Stimulated activated CD8-positive, alpha-beta memory T cell treated with anti-CD3 and anti-CD28 coated beads, Interleukin-15, amount 100 ng/mL, for 24 hours (primary cell): ENCODE measurements around the gene CDC20.

ENCODE experiments used
- DNase-seq: peaks from one replicate; pipeline ENCODE4 v3.0.0-alpha.2; 2020; ENCODE audit warnings: low read depth

CDC20 gene

DNA sequence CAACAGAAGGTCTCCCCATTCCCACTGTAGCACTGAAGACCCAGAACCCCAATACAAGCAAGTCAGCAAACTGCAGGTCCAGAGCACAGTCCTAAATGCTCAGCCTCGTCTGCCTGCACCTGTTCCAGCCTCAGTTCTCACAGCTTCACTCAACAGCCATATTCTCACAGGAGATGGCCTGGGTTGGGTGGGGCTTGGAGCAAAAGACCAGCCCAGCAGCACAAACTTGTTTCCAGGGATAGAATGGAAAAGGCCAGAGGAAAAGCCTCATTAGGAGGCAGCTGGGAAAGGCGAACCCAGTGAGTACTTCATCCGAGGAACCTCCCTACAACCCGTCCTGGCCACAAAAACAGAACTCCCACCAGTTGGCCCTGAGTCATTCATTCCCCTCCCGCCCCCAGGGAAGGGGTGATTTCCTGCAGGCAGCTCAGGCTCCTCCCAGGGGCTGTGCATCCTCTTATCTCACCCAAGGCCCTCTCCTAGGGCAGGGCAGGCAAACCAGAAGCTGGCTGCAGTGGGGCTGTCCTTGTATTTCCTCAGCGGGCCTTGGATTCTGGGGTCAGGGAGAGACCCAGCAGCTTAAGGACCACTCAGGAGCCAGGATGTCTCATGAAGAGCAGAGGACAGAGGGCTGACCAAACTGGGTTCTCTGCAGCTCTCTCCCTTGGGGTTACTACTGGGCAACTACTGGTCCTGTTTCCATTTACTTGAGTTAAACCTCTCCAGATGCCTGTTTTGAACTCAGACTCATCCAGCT, 28.6 kb upstream of the CDC20 start:
- peak; percentile 13 for DNase-seq

DNA sequence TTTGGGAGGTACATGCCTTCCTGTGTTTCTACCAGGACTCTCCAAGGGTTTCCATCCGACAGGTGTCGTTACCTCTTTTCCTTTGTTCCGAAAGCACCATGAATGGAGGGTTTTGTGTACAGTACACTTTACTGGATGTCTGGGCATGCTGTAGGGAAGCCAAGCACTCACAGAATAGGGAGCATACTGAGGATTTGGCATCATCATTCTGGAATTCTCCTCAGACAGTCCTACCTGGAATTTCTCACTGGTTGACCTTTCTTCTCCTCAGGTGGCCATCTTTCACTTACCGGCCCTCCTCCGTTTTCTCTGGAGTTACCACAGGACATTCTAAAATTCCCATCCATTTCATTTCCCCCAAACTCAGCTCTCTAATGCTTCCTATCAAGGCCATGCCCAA, 27.1 kb upstream of the CDC20 start:
- no peak for DNase-seq

DNA sequence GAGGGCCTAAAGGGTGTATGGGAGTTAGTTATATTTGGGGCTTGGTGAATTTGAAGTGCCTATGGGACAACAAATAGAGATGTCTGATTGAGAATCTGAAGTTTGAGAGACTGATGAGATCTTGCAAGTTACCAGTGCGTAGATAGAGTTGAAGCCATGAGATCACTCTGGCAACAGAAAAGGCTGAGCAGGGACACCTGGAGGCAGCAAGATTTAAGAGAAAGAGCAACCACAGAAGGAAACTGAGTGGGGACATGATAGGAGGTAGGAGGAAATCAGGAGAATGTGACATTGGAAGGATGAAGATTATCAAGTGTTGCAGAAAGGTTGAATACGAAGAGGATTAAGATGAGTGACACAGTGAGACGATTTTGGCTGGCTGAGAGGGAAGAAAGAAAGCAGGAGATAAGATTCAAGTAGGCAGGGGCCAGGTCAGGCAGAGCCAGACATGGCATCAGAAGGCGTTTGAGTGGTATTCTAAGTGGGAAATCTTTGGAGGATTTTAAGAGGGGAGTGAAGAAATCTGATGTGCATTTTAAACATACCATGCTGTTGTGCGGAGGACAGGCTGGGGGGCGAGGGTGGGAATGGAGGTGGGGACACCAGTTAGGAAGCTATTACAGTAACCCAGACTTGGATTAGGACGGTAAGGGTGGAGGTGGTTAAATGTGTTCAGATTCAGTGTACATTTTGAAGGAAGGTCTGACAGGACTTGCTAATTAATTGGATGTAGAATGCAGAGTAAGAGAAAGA, 24.2 kb upstream of the CDC20 start:
- no peak for DNase-seq

DNA sequence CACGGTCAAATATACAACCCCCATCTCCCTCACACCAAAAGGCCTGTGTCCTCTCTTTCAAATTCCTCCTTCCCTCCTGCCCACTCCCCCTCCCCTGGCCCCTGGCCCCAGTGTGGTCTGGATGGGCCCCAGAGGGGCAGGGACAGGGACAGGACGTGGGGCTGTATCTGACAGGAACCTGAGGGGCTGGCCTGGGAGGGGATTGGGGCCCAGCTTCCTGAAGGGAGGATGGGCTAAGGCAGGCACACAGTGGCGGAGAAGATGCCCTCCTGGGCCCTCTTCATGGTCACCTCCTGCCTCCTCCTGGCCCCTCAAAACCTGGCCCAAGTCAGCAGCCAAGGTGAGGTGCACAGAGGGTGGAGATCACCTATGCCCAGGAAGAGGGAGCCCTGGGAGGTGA, 21.2 kb upstream of the CDC20 start, which contains the start of gene MPL:
MPL (plus strand) TSS at position 231 of the 400 bp plus-strand sequence; CDS start at position 262, 31 bp downstream.
- DNase-seq, result no peak

DNA sequence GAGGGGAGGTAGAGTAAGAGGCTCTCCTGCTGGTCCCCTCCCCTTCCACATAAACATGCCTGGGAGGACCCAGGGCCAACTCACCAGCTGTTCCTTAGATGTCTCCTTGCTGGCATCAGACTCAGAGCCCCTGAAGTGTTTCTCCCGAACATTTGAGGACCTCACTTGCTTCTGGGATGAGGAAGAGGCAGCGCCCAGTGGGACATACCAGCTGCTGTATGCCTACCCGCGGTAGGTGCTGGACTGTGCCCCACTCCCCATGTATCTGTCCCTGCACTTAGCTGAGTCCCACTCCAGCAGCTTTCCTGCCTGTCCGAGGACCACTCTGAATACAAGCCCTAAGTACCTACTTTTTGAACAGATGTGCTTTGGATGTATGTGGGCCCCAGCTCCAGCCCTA, 20.8 kb upstream of the CDC20 start:
- no peak for DNase-seq

DNA sequence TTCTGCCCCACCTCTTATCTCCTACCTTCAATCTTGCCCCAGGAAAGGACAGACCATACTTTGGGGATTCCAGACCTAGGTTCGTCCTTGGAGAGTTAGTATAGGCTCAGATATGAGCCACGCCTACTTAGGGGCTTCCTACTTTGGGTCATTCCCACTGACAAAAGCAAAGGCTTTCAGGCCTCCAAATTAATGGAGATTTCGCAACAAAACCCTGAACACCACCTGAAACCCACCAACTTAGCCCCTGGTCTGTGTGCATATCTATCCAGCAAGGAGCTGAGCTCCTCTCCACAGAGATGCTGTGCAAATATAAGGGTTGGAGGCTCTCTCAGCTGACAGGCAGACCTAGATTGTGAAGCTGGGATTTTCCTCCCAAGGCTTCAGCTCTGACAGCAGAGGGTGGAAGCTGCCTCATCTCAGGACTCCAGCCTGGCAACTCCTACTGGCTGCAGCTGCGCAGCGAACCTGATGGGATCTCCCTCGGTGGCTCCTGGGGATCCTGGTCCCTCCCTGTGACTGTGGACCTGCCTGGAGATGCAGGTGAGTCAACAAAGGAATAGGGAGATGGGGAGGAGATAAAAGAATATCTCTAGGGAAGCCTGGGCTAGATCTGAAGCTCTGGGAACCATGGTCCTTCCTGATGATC, 19.1 kb upstream of the CDC20 start:
- DNase-seq, result no peak

DNA sequence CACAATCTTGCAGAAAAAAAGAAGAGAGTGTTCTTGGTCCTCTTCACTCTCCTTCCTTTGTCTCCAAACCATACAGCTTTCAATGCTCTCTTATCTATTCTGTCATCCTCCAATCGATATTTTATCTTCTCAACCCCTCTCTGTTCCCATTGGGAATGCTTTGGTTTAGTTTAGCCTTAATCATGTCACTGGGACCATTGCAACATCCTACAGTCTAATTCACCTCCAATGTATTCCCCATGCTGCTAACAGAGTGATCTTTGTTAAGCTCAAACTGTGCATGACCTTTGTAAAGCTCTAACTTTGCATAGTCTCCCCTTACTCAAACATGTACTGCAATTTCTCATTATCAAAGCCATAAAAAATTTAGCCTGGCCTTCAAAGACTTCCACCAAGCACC, 18.2 kb upstream of the CDC20 start:
- no peak for DNase-seq

DNA sequence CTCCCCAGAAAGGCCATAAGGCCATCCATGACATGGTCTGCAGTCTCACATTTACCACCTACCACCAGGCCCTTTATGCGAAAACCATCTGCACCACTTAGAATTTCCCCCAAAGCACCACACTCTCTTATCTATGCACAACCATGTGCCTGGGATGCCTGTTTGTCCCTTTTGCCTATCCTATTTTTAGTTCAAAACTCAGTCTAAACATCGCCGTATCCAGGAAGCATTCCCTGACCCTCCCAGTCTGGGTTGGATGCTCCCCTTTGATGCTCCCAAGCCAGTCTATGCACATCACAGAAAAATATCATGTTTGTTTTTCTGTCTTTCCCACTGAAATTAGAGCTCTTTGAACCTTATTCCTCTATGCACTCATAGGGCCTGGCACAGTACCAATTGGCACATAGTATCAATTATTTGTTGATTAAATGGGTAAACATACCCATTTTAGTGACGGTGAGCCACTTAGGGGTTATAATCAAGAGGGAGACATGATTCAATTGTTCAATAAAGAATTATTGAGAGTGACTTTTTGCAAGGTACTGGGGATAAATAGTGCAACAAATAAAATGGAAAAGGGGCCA, 14.4 kb upstream of the CDC20 start:
- no peak for DNase-seq

DNA sequence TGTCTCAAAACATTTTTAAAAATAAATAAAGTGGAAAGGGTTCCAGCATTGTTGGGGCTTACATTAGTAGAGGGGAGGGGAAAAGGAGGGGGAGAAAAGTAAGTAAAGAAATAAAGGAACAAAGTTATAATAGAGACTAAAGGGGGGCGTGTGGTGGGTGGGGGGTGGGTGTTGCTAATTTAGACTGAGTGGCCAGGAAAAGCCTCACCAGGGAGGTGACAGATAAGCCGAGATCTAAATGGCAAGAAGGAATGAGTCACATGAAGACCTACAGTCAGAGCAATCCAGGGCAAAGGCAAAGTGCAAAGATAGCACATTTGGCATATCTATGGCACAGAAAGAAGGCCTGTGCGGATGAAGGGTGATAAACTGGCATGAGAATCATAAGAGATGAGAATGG, 13.7 kb upstream of the CDC20 start:
- DNase-seq, result no peak

DNA sequence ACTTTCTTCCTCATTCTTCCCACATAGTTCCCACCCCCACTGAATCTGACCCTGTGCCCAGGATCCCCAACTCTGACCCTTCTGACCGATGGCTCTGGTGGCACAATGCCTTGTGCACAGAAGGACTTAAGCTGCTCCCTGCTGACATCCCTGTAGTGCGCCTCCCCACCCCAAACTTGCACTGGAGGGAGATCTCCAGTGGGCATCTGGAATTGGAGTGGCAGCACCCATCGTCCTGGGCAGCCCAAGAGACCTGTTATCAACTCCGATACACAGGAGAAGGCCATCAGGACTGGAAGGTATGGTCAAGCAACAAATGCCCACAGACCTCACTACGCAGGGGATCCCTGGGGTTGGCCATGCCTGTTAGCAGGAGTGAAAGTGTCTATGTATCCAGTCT, 12.1 kb upstream of the CDC20 start:
- no peak for DNase-seq

DNA sequence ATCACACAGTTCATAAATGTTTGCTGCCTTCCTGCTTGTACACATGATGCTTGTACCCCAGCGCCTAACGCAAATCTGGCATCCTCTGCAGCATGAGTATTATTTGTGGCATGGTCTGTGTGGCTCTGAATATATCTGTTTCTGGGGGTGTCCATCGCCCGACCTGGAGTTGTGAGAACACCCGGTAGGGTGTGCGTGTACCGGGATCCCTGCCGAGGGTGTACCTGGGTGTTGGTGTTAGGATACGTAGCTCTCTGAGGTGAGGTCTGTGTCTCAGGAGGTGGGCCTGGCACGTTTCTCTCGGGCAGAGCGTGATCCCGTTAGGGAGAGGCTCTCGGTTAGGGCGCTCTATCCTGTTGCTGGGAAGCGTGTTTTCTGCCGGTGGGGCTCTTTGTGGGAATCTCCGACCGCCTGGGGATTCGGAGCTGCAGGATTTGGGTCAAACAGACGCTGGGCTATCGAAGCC, 10.4 kb upstream of the CDC20 start:
- DNase-seq, result no peak

DNA sequence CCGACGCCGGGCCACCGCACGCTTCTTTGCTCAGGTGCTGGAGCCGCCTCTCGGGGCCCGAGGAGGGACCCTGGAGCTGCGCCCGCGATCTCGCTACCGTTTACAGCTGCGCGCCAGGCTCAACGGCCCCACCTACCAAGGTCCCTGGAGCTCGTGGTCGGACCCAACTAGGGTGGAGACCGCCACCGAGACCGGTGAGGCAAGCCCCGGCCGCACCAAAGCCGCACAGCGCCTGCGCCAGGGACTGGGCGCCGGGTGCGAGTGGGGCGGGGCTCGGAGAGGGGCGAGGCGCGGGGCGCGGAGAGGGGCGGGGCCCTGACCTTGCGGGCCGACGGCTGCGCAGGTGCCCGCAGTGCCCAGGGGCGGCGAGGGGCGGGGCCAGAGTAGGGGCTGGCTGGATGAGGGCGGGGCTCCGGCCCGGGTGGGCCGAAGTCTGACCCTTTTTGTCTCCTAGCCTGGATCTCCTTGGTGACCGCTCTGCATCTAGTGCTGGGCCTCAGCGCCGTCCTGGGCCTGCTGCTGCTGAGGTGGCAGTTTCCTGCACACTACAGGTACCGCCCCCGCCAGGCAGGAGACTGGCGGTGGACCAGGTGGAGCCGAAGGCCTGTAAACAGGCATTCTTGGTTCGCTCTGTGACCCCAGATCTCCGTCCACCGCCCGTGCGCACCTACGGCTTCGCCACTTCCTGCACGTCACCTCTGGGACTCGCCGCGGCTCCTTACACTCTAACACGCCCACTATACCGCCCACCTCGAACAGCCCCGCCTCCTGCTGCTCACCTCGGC, 9.8 kb upstream of the CDC20 start:
- DNase-seq, result no peak

DNA sequence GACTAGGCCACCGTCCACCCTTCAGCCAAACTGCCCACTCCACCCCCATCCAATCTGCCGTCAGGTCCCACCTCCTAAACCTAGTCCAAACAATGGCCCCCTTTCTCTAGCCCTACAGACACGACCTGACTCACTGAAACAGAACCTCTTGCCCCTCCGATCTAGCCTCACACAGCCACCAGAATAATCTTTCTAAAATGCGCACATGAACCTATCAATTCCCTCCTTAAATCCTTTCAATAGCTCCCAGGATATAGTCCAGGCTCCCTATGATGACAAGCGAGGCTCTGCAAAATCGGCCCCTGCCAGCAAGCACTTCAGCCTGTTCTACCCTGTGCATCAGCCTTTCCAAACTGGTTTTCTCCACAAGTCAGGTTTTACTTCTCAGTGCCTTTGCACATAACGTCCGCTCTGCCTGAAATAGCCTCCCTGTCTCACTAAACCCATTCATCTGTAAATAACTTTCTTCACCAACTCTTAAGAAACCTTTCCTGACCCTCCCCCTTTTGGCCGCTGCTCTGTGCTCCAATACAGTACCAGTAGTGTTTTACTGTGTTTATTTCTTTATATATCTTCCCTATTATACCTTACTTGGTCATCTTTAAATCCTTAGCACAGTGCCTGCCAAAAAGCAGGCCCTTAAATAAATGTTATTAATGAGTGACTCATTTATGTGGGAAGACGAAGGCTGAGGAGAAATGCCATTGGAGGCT, 9.0 kb upstream of the CDC20 start:
- no peak for DNase-seq

DNA sequence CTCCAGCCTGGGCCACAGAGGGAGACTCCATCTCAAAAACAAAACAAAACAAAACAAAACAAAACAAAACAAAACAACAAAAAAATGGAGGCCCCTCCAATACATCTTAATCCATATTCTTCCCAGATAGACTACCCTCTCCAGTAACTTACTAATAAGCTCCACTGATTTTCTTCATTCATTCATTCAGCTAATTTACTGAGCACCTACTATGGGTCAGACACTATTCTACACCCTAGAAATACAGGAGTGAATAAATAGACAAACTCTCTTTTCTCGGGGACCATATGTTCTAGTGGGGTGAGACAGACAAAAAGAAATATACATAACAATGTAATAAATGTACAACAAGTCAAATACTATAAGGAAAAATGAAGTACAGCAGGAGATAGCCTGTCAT, 7.8 kb upstream of the CDC20 start:
- no peak for DNase-seq

DNA sequence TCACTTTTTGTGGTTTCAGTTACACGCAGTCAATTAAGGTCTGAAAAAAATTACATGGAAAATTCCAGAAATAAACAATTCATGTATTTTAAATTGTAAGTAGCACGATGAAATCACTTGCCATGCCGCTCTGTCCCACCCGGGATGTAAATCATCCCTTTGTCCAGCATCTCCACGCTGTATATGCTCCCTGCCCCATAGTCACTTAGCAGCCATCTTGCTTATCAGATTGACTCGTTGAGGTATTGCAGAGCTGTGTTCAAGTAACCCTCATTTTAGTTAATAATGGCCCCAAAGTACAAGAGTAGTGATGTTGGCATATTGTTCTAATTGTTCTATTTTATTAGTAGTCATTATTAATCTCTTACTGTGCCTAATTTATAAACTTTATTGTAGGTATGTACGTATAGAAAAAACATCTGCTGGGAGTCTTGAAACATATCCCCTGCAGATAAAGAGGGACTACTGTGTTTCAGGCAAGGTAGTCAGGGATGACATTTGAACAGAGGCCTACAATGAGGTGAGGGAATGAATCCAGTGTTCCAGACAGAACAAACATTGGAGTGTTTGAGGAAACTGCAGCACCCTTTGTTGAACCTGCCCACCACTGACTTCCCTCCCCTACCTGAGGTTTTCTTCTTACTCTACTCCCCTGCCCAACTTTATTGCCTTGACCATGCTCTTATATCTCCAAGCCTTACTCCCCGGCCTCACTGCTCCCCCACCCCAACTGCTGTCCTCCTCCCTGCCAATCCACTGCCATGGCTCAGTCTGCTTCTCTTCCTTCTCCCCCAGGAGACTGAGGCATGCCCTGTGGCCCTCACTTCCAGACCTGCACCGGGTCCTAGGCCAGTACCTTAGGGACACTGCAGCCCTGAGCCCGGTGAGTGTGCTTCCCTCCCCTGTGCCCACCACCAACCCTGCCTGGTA, 7.1 kb upstream of the CDC20 start:
- no peak for DNase-seq

DNA sequence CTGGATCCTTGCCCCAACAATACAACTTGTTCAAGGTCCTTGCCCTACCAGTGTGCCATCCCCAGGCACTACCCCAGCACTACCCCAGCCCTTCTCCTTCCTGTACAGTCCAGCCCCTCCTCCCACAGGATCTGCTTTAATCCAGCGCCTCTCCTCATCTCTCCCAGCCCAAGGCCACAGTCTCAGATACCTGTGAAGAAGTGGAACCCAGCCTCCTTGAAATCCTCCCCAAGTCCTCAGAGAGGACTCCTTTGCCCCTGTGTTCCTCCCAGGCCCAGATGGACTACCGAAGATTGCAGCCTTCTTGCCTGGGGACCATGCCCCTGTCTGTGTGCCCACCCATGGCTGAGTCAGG, 6.5 kb upstream of the CDC20 start:
- no peak for DNase-seq

DNA sequence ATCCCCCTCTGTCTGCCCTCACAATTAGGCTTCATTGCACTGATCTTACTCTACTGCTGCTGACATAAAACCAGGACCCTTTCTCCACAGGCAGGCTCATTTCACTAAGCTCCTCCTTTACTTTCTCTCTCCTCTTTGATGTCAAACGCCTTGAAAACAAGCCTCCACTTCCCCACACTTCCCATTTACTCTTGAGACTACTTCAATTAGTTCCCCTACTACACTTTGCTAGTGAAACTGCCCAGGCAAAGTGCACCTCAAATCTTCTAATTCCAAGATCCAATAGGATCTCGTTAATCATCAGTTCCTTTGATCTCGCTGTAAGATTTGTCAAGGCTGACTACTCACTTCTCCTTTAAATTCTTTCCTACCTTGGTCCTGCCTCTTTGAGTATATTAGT, 5.9 kb upstream of the CDC20 start:
- no peak for DNase-seq

DNA sequence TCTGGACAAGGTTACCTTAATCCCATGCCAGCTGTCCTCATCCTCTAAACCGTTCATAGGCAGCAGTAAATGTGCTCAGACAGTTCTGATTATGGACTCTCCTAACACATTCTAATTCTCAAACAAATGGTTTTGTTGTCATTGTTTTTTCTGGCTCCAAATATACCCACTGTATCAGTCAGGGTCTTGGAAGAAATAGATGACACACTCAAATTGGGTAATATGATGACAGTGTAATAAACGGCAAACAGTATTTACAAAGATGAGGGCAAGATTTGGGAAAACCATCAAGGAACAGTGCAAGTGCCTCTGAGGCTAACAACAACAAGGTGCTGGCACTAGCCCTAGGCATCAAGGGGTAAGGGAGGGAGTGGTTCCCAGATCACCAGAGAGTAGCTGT, 4.3 kb upstream of the CDC20 start:
- no peak for DNase-seq

DNA sequence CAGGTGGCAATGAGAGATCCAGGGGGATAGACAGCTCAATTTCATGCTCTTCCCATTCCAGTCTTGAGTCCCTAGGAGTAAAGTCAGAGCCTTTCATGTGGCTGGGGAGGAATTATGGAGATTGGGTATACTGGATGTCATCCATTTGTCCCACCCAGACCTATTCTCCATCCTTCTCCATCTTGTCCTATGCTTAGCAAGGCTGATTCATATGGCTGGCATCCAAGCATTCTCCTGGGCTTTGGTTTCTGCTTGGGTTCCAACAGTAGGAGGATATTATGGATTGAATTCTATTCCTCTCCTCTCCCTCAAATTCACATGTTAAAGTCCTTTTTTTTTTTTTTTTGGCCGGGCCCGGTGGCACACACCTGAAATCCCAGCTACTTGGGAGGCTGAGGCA, 3.8 kb upstream of the CDC20 start:
- no peak for DNase-seq

DNA sequence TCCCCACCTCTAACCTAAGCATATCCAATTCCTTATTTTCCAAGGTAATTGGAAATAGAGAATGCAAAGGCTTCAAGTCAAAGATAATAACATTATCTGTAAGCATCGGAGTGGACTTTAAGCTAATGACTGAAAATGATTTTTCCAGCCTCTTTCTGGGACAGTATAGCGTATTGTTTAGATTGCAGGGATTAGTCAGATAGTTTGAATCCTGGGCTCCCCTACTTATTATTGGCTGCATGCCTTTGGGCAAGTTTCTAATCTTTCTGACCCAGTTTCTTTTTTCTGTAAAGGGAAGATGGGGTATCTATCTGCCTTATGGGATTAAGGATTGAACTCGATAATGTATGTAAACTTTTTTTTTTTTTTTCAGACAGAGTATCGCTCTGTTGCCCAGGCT, 1.5 kb upstream of the CDC20 start:
- no peak for DNase-seq
